IMR-90 (cell line): ENCODE results near the gene CFAP92. TPM values are rescaled to one million over a fixed set of nuclear protein-coding genes. Genes with fewer than 3 reads are reported as not detected.
A peak's percentile ranks its signal among the peaks of the same experiment; 100 is the strongest.

Source experiments
- ATAC-seq: fragments of 200-7000 bp; cut with Tn5 transposase; 2 replicates; pipeline ENCODE4 v1.9.1; 2020; ENCODE audit warnings: low read depth, mild to moderate bottlenecking, moderate library complexity
- BruUV-seq: library from RNA; stranded (reverse); fragments of 400-500 nt; replicated peaks from 2 replicates; lab custom pipeline; 2021; lab: Mats Ljungman, UMichigan
- CTCF ChIA-PET: fragments of 300-600 bp; formaldehyde crosslinking; extraction: SDS; loops from one replicate; lab custom pipeline; 2021; ENCODE audit warnings: antibody characterized with exemption; lab: Yijun Ruan, JAX
- POLR2A ChIA-PET: fragments of 300-600 bp; sonication (Branson Sonifier 250); formaldehyde crosslinking; loops from one replicate; lab custom pipeline; 2022; ENCODE audit warnings: antibody characterized with exemption; ENCODE audit not compliant: unreplicated experiment; lab: Charles Lee
- DNase-seq: peaks from one replicate; pipeline ENCODE4 v3.0.0; 2013
- H2AFZ ChIP-seq: replicated peaks from 2 replicates; pipeline ENCODE3; 2013; ENCODE audit warnings: low read length, mild to moderate bottlenecking; ENCODE audit not compliant: poor library complexity
- H2AK5ac ChIP-seq: 2 replicates; pipeline ENCODE4 v1.6.1; 2013; ENCODE audit warnings: low read depth, low read length, inconsistent platforms
- H2AK9ac ChIP-seq: replicated peaks from 2 replicates; pipeline ENCODE3; 2013; ENCODE audit warnings: mild to moderate bottlenecking, low read depth, low read length, moderate library complexity; ENCODE audit not compliant: poor library complexity
- H2BK120ac ChIP-seq: 2 replicates; pipeline ENCODE4 v1.6.1; 2013; ENCODE audit warnings: low read depth, low read length, inconsistent platforms
- H2BK15ac ChIP-seq: 3 replicates; pipeline ENCODE4 v1.6.1; 2013; ENCODE audit warnings: low read depth, low read length, inconsistent platforms
- H2BK20ac ChIP-seq: 2 replicates; pipeline ENCODE4 v1.6.1; 2013; ENCODE audit warnings: low read depth, mild to moderate bottlenecking, inconsistent platforms, low read length, moderate library complexity
- H2BK5ac ChIP-seq: 2 replicates; pipeline ENCODE4 v1.6.1; 2013; ENCODE audit warnings: mild to moderate bottlenecking, low read depth, low read length, inconsistent platforms; ENCODE audit not compliant: poor library complexity, severe bottlenecking
- H3K14ac ChIP-seq: replicated peaks from 2 replicates; pipeline ENCODE4 v1.6.1; 2013; ENCODE audit warnings: low read depth, low read length, inconsistent platforms
- H3K18ac ChIP-seq: 2 replicates; pipeline ENCODE4 v1.6.1; 2013; ENCODE audit warnings: low read depth, low read length, control low read depth
- H3K23ac ChIP-seq: 2 replicates; pipeline ENCODE4 v1.6.1; 2013; ENCODE audit warnings: low read depth, low read length, inconsistent platforms
- H3K27ac ChIP-seq: 2 replicates; pipeline ENCODE4 v1.5.1; 2013; ENCODE audit warnings: mild to moderate bottlenecking, control low read depth, low read length; ENCODE audit not compliant: insufficient read depth
- H3K27me3 ChIP-seq: 2 replicates; pipeline ENCODE4 v1.6.1; 2013; ENCODE audit warnings: low read length; ENCODE audit not compliant: control insufficient read depth, insufficient read depth
- H3K36me3 ChIP-seq: 2 replicates; pipeline ENCODE4 v1.6.1; 2013; ENCODE audit warnings: low read length, mixed read lengths; ENCODE audit not compliant: control insufficient read depth, insufficient read depth
- H3K4ac ChIP-seq: 2 replicates; pipeline ENCODE4 v1.6.1; 2013; ENCODE audit warnings: low read depth, low read length, inconsistent platforms
- H3K4me1 ChIP-seq: 2 replicates; pipeline ENCODE4 v1.6.1; 2013; ENCODE audit warnings: low read length, mixed read lengths; ENCODE audit not compliant: control insufficient read depth, insufficient read depth
- H3K4me2 ChIP-seq: 2 replicates; pipeline ENCODE4 v1.6.1; 2013; ENCODE audit warnings: low read depth, mild to moderate bottlenecking, control low read depth, low read length, moderate library complexity
- H3K4me3 ChIP-seq: 2 replicates; pipeline ENCODE4 v1.5.1; 2013; ENCODE audit warnings: low read depth, mild to moderate bottlenecking, control low read depth, low read length, moderate library complexity; ENCODE audit not compliant: insufficient read depth
- H3K56ac ChIP-seq: 2 replicates; pipeline ENCODE4 v1.6.1; 2013; ENCODE audit warnings: low read length, inconsistent platforms; ENCODE audit not compliant: insufficient read depth; ENCODE audit errors: extremely low read depth
- H3K79me1 ChIP-seq, 2 experiments: 2 replicates each; pipeline ENCODE4 v1.6.1; 2013; ENCODE audit warnings: low read length in 2 of 2, inconsistent platforms in 1 of 2, low read depth in 1 of 2
- H3K9ac ChIP-seq: 2 replicates; pipeline ENCODE4 v1.6.1; 2013; ENCODE audit warnings: low read depth, low read length, control low read depth
- H3K9me1 ChIP-seq: 2 replicates; pipeline ENCODE4 v1.6.1; 2013; ENCODE audit warnings: low read length, inconsistent platforms; ENCODE audit not compliant: insufficient read depth
- H3K9me3 ChIP-seq: 2 replicates; pipeline ENCODE4 v1.6.1; 2013; ENCODE audit warnings: low read length; ENCODE audit not compliant: control insufficient read depth, insufficient read depth
- H4K20me1 ChIP-seq: 2 replicates; pipeline ENCODE4 v1.6.1; 2013; ENCODE audit warnings: low read length, inconsistent platforms; ENCODE audit not compliant: insufficient read depth
- H4K5ac ChIP-seq: 2 replicates; pipeline ENCODE4 v1.6.1; 2013; ENCODE audit warnings: mild to moderate bottlenecking, low read depth, low read length, control low read depth
- H4K8ac ChIP-seq, 2 experiments: 2 replicates each; pipeline ENCODE4 v1.6.1; 2013; ENCODE audit warnings: low read depth in 2 of 2, low read length in 2 of 2, control low read depth in 1 of 2, inconsistent platforms in 1 of 2
- H4K91ac ChIP-seq: 2 replicates; pipeline ENCODE4 v1.6.1; 2013; ENCODE audit warnings: low read depth, low read length, inconsistent platforms; ENCODE audit not compliant: insufficient read depth
- CHD1 ChIP-seq: IDR thresholded peaks from 2 replicates; pipeline ENCODE4 v1.6.1; 2012; ENCODE audit warnings: low read depth, low read length, improper control_type of control experiment
- FOS ChIP-seq: fragments of 150-350 bp; IDR thresholded peaks from 2 replicates; pipeline ENCODE4 v1.6.1; 2016; ENCODE audit warnings: low read depth, low read length
- MAZ ChIP-seq: IDR thresholded peaks from 2 replicates; pipeline ENCODE4 v1.6.1; 2012; ENCODE audit warnings: low read depth, mild to moderate bottlenecking, low read length, improper control_type of control experiment, moderate library complexity, borderline replicate concordance
- MXI1 ChIP-seq: IDR thresholded peaks from 2 replicates; pipeline ENCODE4 v1.6.1; 2012; ENCODE audit warnings: low read depth, mild to moderate bottlenecking, low read length, moderate library complexity, borderline replicate concordance
- RFX5 ChIP-seq: IDR thresholded peaks from 2 replicates; pipeline ENCODE4 v1.8.0; 2012; ENCODE audit warnings: low read depth, mild to moderate bottlenecking, low read length, moderate library complexity
- WGBS, 2 experiments: methylation state at CpG; one replicate each; pipeline versions ENCODE4 v1.1.5 to v1.1.7; 2013; ENCODE audit warnings: missing lambda C conversion rate in 2 of 2; ENCODE audit not compliant: insufficient read length in 1 of 2; ENCODE audit errors: extremely low coverage in 2 of 2; 5-methylcytosine and 5-hydroxymethylcytosine counted together
- dilution Hi-C: fragments of 300-500 bp; cut with HindIII; formaldehyde crosslinking; loops from one replicate; pipeline ENCODE4 v1.14.3; 2018; ENCODE audit warnings: low sequenced_read_pairs; ENCODE audit not compliant: unreplicated experiment
- in situ Hi-C: fragments of 300-500 bp; cut with MboI; formaldehyde crosslinking; loops from 3 replicates; pipeline ENCODE4 v1.14.3; 2019; ENCODE audit warnings: low sequenced_read_pairs, inconsistent platforms, mixed read lengths
- intact Hi-C: fragments of 100-400 bp; cut with micrococcal nuclease; formaldehyde crosslinking; loops from 2 replicates; pipeline ENCODE4 v1.10.0; 2022
- polyA plus RNA-seq, 3 experiments: library from polyadenylated mRNA; depleted of rRNA; stranded (reverse); fragments of >200 nt; gene quantifications; 2 replicates each; pipeline ENCODE4 v1.2.3, GENCODE V29; 2012; ENCODE audit warnings: low replicate concordance in 1 of 3
- total RNA-seq: library from RNA; depleted of rRNA; stranded (reverse); fragments of >200 nt; gene quantifications from 2 replicates; pipeline ENCODE4 v1.2.3, GENCODE V29; 2012
- TF ChIP-seq, protein P1 (sequence below): fragments of 150-350 bp; IDR thresholded peaks from 2 replicates; pipeline ENCODE4 v1.6.1; 2016; ENCODE audit warnings: low read depth, mild to moderate bottlenecking, low read length, moderate library complexity, borderline replicate concordance

The CFAP92 gene
- total and polyA plus RNA-seq, 2 of the 4 experiments (the other 2 are of a cell fraction), result not detected

DNA sequence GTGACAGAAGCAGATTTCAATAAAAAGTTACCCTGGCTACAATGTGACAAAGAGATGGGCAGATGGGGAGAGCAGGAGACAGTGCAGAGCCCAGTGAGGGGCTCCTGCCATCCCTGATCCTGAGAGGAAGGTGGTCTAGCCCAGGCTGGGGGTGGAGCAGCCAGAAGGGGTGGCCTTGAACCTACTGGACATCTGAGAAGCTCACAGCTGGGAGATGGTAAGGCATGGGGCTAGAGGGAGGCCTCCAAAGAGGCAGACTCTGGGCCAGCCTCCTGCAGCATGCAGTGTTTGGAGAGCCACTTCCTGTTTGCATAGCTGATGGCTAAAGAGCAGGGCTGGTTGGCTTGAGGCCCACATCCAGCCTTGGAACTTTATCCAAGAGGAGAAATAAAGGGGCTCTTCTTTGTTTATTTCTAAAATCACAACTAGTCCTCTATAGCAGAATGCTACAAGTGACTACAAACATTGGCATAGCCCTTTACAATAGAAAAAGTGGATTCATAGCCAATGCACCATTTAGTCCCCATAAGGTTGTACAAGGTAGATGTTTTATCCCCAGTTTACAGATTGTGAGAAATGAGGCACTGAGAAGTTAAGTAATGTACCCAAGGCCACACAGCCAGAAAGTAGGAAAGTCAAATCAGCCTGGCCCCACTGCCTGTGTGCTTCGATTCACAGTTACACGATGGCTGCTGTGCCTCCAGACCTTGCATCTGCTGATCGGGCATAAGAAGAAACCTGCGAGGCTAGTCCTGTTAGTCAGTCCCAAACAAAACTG is 11.8 kb upstream of the CFAP92 start:
- in situ Hi-C loops, result no loop called here
- Histone ChIP-seq H4K20me1 (no peaks in the 10 kb centered on the region), H2BK15ac (no peak overlapping the region; the same call in 2 of the 3 replicates), H3K4me2 (no peak overlapping the region; the same call in 1 of the 2 replicates), H3K56ac (no peak overlapping the region), H3K4me3 (no peak overlapping the region), H3K9me3 (no peaks in the 10 kb centered on the region), H3K27ac (peak overlapping the region; percentile 59; the same call in 1 of the 2 replicates), H3K4me1 (peaks cover 12% of the 10 kb centered on the region), H3K79me1 (no peaks in the 10 kb centered on the region), H3K9ac (0 out of 2 replicates have a peak overlapping the region, but pooled peaks have one; percentile 26), H3K14ac (peak overlapping the region; percentile 47; the same call in 1 of the 2 replicates), H2AK5ac (peak overlapping the region; percentile 45; the same call in 1 of the 2 replicates), H2BK5ac (no peak overlapping the region), H3K36me3 (no peaks in the 10 kb centered on the region), H4K91ac (peak overlapping the region; percentile 69), H2BK120ac (peak overlapping the region; percentile 75), H2BK20ac (peak overlapping the region; percentile 48; the same call in 1 of the 2 replicates), H4K5ac (peak overlapping the region; percentile 78; the same call in 1 of the 2 replicates), H3K18ac (peak overlapping the region; percentile 55; the same call in 1 of the 2 replicates), H4K8ac (peak overlapping the region; percentile 75 to 87; a peak in 2 of 4 replicates), H3K23ac (0 out of 2 replicates have a peak overlapping the region, but pooled peaks have one; percentile 9), H3K4ac (peak overlapping the region; percentile 34; the same call in 1 of the 2 replicates), H3K27me3 (peaks cover 47% of the 10 kb centered on the region), H2AK9ac (no peak overlapping the region), H3K9me1 (no peaks in the 10 kb centered on the region; the same call in 1 of the 2 replicates), H2AFZ (peak overlapping the region; percentile 67)
- 0 out of 2 replicates have a peak, but pooled peaks have one; percentile 24 for TF ChIP-seq MXI1
- TF ChIP-seq FOS, result no peak
- TF ChIP-seq, protein P1, sequence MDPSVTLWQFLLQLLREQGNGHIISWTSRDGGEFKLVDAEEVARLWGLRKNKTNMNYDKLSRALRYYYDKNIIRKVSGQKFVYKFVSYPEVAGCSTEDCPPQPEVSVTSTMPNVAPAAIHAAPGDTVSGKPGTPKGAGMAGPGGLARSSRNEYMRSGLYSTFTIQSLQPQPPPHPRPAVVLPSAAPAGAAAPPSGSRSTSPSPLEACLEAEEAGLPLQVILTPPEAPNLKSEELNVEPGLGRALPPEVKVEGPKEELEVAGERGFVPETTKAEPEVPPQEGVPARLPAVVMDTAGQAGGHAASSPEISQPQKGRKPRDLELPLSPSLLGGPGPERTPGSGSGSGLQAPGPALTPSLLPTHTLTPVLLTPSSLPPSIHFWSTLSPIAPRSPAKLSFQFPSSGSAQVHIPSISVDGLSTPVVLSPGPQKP, result no peak
- no peak for TF ChIP-seq CHD1
- TF ChIP-seq MAZ, result no peak
- TF ChIP-seq RFX5, result no peak
- intact Hi-C loops, result no loop called here
- no TSS peak for BruUV-seq
- ATAC-seq (peak; percentile 87), DNase-seq (peak; percentile 65)
- WGBS, 2 experiments, result 93% methylated on average over 2 of the region's 4 CpGs; no CpG with 5 or more reads in 1 of the 2 experiments
- ChIA-PET POLR2A (interaction anchor here (1.4 kb wide), 1 partner anchor 11 kb away, joined by 6 read pairs; no protein-coding TSS in a partner anchor), CTCF (no interaction called here)
- dilution Hi-C loops, result no loop called here
